Activated CD8-positive, alpha-beta T cell treated with anti-CD3 and anti-CD28 coated beads for 36 hours (primary cell): ENCODE data around the gene ATP6V1G3. TPM values are rescaled to one million over a fixed set of nuclear protein-coding genes. Genes with fewer than 3 reads are reported as not detected.

Source experiments
- ATAC-seq: fragments of 200-7000 bp; cut with Tn5 transposase; one replicate; pipeline ENCODE4 v1.10.0; 2021; ENCODE audit warnings: mild to moderate bottlenecking, moderate library complexity
- CTCF ChIA-PET: fragments of 350-600 bp; sonication (Branson Sonifier 250); formaldehyde crosslinking; loops from one replicate; lab custom pipeline; 2021; ENCODE audit warnings: antibody characterized with exemption; lab: Charles Lee
- POLR2A ChIA-PET: fragments of 350-600 bp; sonication (Branson Sonifier 250); formaldehyde crosslinking; loops from one replicate; lab custom pipeline; 2021; ENCODE audit warnings: antibody characterized with exemption; lab: Charles Lee
- DNase-seq: peaks from one replicate; pipeline ENCODE4 v3.0.0-alpha.2; 2020
- H3K27ac Mint-ChIP-seq: one replicate; pipeline ENCODE4 v1.8.0; 2021; ENCODE audit warnings: mild to moderate bottlenecking, mixed read lengths
- H3K27me3 Mint-ChIP-seq: one replicate; pipeline ENCODE4 v1.8.0; 2021; ENCODE audit warnings: mixed read lengths
- H3K36me3 Mint-ChIP-seq: one replicate; pipeline ENCODE4 v1.8.0; 2021; ENCODE audit warnings: low read depth, mixed read lengths
- H3K4me1 Mint-ChIP-seq: one replicate; pipeline ENCODE4 v1.8.0; 2021; ENCODE audit warnings: low read depth, mixed read lengths
- H3K4me3 Mint-ChIP-seq: one replicate; pipeline ENCODE4 v1.8.0; 2021; ENCODE audit warnings: mild to moderate bottlenecking, moderate library complexity, mixed read lengths
- H3K9me3 Mint-ChIP-seq: one replicate; pipeline ENCODE4 v1.8.0; 2021; ENCODE audit warnings: mixed read lengths
- CTCF ChIP-seq: fragments of 200-600 bp; IDR thresholded peaks from one replicate; pipeline ENCODE4 v1.8.0; 2022; ENCODE audit warnings: antibody characterized with exemption, mild to moderate bottlenecking
- intact Hi-C: fragments of 100-400 bp; cut with micrococcal nuclease; formaldehyde crosslinking; loops from one replicate; pipeline ENCODE4 v1.10.0; 2022
- total RNA-seq, 2 experiments: library from RNA; stranded (reverse); gene quantifications; one replicate each; pipeline ENCODE4 v1.2.3, GENCODE V29; 2021

The ATP6V1G3 gene
- total RNA-seq, 2 experiments from 2014 or later, result not detected

GRCh38 chr1:198496216-198497143 lies 44.0 kb downstream of the ATP6V1G3 start:
- Mint-ChIP-seq H3K9me3 (peaks cover 4% of the 10 kb centered on the region), H3K27ac (no peak overlapping the region), H3K4me3 (no peak overlapping the region), H3K4me1 (peaks cover 17% of the 10 kb centered on the region), H3K27me3 (no peaks in the 10 kb centered on the region), H3K36me3 (peaks cover 2% of the 10 kb centered on the region)
- DNase-seq, result no peak
- CTCF ChIA-PET, result no interaction called here
- TF ChIP-seq CTCF, result no peak
- ATAC-seq, result no peak
- intact Hi-C loops, result no loop called here
- POLR2A ChIA-PET, result no interaction called here

- no peak for TF ChIP-seq CTCF
- no peaks in the 10 kb centered on the region for H3K27me3 Mint-ChIP-seq
- intact Hi-C loops, result no loop called here
- POLR2A ChIA-PET, result no interaction called here
- no peak overlapping the region for H3K27ac Mint-ChIP-seq
- peaks cover 4% of the 10 kb centered on the region for H3K9me3 Mint-ChIP-seq
- peaks cover 14% of the 10 kb centered on the region for H3K4me1 Mint-ChIP-seq
- CTCF ChIA-PET, result no interaction called here
- peaks cover 2% of the 10 kb centered on the region for H3K36me3 Mint-ChIP-seq
- ATAC-seq (no peak), DNase-seq (no peak)
- no peak overlapping the region for H3K4me3 Mint-ChIP-seq
Measured at GRCh38 chr1:198495631-198496030, 44.8 kb downstream of the ATP6V1G3 start.

GRCh38 chr1:198494658-198495103 lies 45.8 kb downstream of the ATP6V1G3 start:
- DNase-seq, result no peak
- peaks cover 14% of the 10 kb centered on the region for H3K4me1 Mint-ChIP-seq
- H3K36me3 Mint-ChIP-seq, result no peaks in the 10 kb centered on the region
- H3K27me3 Mint-ChIP-seq, result no peaks in the 10 kb centered on the region
- H3K4me3 Mint-ChIP-seq, result no peak overlapping the region
- intact Hi-C loops, result no loop called here
- no peaks in the 10 kb centered on the region for H3K9me3 Mint-ChIP-seq
- POLR2A ChIA-PET, result no interaction called here
- TF ChIP-seq CTCF, result no peak
- CTCF ChIA-PET, result no interaction called here
- H3K27ac Mint-ChIP-seq, result no peak overlapping the region
- ATAC-seq, result no peak

- Mint-ChIP-seq H3K9me3 (no peaks in the 10 kb centered on the region), H3K27me3 (no peaks in the 10 kb centered on the region), H3K4me3 (no peak overlapping the region), H3K4me1 (peaks cover 14% of the 10 kb centered on the region), H3K36me3 (no peaks in the 10 kb centered on the region), H3K27ac (no peak overlapping the region)
- ChIA-PET POLR2A (interaction anchor here (0.5 kb wide), 1 partner anchor 33 kb away, joined by 3 read pairs; no protein-coding TSS in a partner anchor), CTCF (no interaction called here)
- ATAC-seq (no peak), DNase-seq (no peak)
- intact Hi-C loops, result no loop called here
- TF ChIP-seq CTCF, result no peak
Measured at GRCh38 chr1:198494139-198494538, 46.3 kb downstream of the ATP6V1G3 start.

GRCh38 chr1:198493329-198493728 lies 47.2 kb downstream of the ATP6V1G3 start:
- Mint-ChIP-seq H3K27ac (no peak overlapping the region), H3K27me3 (no peaks in the 10 kb centered on the region), H3K4me1 (peaks cover 13% of the 10 kb centered on the region), H3K9me3 (no peaks in the 10 kb centered on the region), H3K36me3 (no peaks in the 10 kb centered on the region), H3K4me3 (no peak overlapping the region)
- intact Hi-C loops, result no loop called here
- no peak for DNase-seq
- ATAC-seq, result no peak
- ChIA-PET CTCF (no interaction called here), POLR2A (no interaction called here)
- no peak for TF ChIP-seq CTCF
